ENCODE results near the gene HIRA.

Gene HIRA

GRCh38 chr22:19352217-19352616 is 79.3 kb downstream of the HIRA start:
- H3K4me1 ChIP-seq (ENCODE audit: control insufficient read depth, low read length) = no peaks in the 10 kb centered on the region
- peaks cover 83% of the 10 kb centered on the region for H3K36me3 ChIP-seq (ENCODE audit: control insufficient read depth, low read length)
- no peak for TF ChIP-seq EZH2phosphoT487 (IDR thresholded peaks at IDR 0.05; ENCODE audit: borderline replicate concordance, low read length)
- TF ChIP-seq, protein P1, sequence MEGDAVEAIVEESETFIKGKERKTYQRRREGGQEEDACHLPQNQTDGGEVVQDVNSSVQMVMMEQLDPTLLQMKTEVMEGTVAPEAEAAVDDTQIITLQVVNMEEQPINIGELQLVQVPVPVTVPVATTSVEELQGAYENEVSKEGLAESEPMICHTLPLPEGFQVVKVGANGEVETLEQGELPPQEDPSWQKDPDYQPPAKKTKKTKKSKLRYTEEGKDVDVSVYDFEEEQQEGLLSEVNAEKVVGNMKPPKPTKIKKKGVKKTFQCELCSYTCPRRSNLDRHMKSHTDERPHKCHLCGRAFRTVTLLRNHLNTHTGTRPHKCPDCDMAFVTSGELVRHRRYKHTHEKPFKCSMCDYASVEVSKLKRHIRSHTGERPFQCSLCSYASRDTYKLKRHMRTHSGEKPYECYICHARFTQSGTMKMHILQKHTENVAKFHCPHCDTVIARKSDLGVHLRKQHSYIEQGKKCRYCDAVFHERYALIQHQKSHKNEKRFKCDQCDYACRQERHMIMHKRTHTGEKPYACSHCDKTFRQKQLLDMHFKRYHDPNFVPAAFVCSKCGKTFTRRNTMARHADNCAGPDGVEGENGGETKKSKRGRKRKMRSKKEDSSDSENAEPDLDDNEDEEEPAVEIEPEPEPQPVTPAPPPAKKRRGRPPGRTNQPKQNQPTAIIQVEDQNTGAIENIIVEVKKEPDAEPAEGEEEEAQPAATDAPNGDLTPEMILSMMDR (IDR thresholded peaks at IDR 0.05; ENCODE audit: low read depth, low read length, poor library complexity, severe bottlenecking) = no peak
- H3K9me3 ChIP-seq (ENCODE audit: control insufficient read depth, insufficient read depth, low read length) = no peaks in the 10 kb centered on the region
- no peak overlapping the region for H3K4me2 ChIP-seq (ENCODE audit: low read length)
- no peak overlapping the region for H3K4me3 ChIP-seq (ENCODE audit: low read length)
- H3K27ac ChIP-seq (ENCODE audit: low read depth, low read length) = no peak overlapping the region
- H3K9me2 ChIP-seq (replicated peaks; ENCODE audit: control insufficient read depth, low read length) = no peaks in the 10 kb centered on the region
- H3F3A ChIP-seq (ENCODE audit: control insufficient read depth, insufficient read depth) = no peaks in the 10 kb centered on the region
- 0 out of 2 replicates have a peak, but pooled peaks cover 3% of the 10 kb centered on the region for H4K20me1 ChIP-seq (ENCODE audit: control insufficient read depth, insufficient read depth, low read depth, low read length)
- H3K27me3 ChIP-seq (ENCODE audit: control insufficient read depth, low read length) = no peaks in the 10 kb centered on the region
- H3K79me2 ChIP-seq (ENCODE audit: control insufficient read depth, low read length) = no peaks in the 10 kb centered on the region

DNA sequence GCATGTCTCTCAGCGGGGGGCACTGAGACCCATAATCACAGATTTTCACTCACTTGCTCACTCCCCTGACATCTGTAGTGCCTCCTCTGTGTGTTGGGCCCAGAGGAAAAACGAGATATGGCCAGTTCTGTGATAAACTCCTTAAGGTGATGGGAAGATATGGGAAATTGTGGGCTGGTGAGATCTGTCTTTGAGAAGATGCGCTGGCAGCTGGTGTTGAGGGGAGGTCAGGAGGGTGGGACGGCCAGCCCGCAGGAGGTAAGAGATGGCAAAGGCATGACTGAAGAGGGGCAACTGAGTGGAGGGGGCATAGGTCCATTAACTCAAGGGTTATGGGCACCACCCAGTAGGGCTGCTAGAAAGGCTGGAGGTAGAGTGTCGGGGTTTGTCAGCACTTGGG is 79.9 kb downstream of the HIRA start:
- Histone ChIP-seq H3K4me3 (ENCODE audit: low read length) (no peak overlapping the region), H3K27me3 (ENCODE audit: control insufficient read depth, low read length) (no peaks in the 10 kb centered on the region), H3K79me2 (ENCODE audit: control insufficient read depth, low read length) (no peaks in the 10 kb centered on the region), H3K4me1 (ENCODE audit: control insufficient read depth, low read length) (no peaks in the 10 kb centered on the region), H3K9me2 (replicated peaks; ENCODE audit: control insufficient read depth, low read length) (no peaks in the 10 kb centered on the region), H3K36me3 (ENCODE audit: control insufficient read depth, low read length) (peaks cover 84% of the 10 kb centered on the region), H3K27ac (ENCODE audit: low read depth, low read length) (no peak overlapping the region), H4K20me1 (ENCODE audit: control insufficient read depth, insufficient read depth, low read depth, low read length) (0 out of 2 replicates have a peak, but pooled peaks cover 3% of the 10 kb centered on the region), H3K4me2 (ENCODE audit: low read length) (no peak overlapping the region), H3K9me3 (ENCODE audit: control insufficient read depth, insufficient read depth, low read length) (no peaks in the 10 kb centered on the region), H3F3A (ENCODE audit: control insufficient read depth, insufficient read depth) (no peaks in the 10 kb centered on the region)
- TF ChIP-seq EZH2phosphoT487 (IDR thresholded peaks at IDR 0.05; ENCODE audit: borderline replicate concordance, low read length) = no peak
- TF ChIP-seq, protein P1 (IDR thresholded peaks at IDR 0.05; ENCODE audit: low read depth, low read length, poor library complexity, severe bottlenecking) = no peak

GRCh38 chr22:19350947-19351346 is 80.6 kb downstream of the HIRA start:
- Histone ChIP-seq H3F3A (ENCODE audit: control insufficient read depth, insufficient read depth) (no peaks in the 10 kb centered on the region), H3K4me2 (ENCODE audit: low read length) (no peak overlapping the region), H3K4me1 (ENCODE audit: control insufficient read depth, low read length) (no peaks in the 10 kb centered on the region), H3K36me3 (ENCODE audit: control insufficient read depth, low read length) (peaks cover 84% of the 10 kb centered on the region), H3K79me2 (ENCODE audit: control insufficient read depth, low read length) (no peaks in the 10 kb centered on the region), H3K9me3 (ENCODE audit: control insufficient read depth, insufficient read depth, low read length) (no peaks in the 10 kb centered on the region), H3K27ac (ENCODE audit: low read depth, low read length) (no peak overlapping the region), H4K20me1 (ENCODE audit: control insufficient read depth, insufficient read depth, low read depth, low read length) (0 out of 2 replicates have a peak, but pooled peaks cover 3% of the 10 kb centered on the region), H3K27me3 (ENCODE audit: control insufficient read depth, low read length) (no peaks in the 10 kb centered on the region), H3K4me3 (ENCODE audit: low read length) (no peak overlapping the region), H3K9me2 (replicated peaks; ENCODE audit: control insufficient read depth, low read length) (no peaks in the 10 kb centered on the region)
- no peak for TF ChIP-seq EZH2phosphoT487 (IDR thresholded peaks at IDR 0.05; ENCODE audit: borderline replicate concordance, low read length)
- TF ChIP-seq, protein P1 (IDR thresholded peaks at IDR 0.05; ENCODE audit: low read depth, low read length, poor library complexity, severe bottlenecking) = no peak

Measured in DOHH2 (cell line).